ENCODE data around the gene TMEM38A.

Gene TMEM38A

GRCh38 chr19:16660763-16661479, at the start of gene TMEM38A:
Gene TMEM38A (plus strand): TSS chr19:16661139. CDS start chr19:16661218, 79 bp downstream.
- Histone ChIP-seq H3K27ac (ENCODE audit: low read depth, low read length) (peak within 1 kb of the TSS; percentile 91), H3K27me3 (ENCODE audit: control insufficient read depth, insufficient read depth, low read length) (no peaks in the 10 kb centered on the region), H3K9ac (ENCODE audit: low read depth, low read length) (peak within 1 kb of the TSS; percentile 82), H3K36me3 (ENCODE audit: control insufficient read depth, insufficient read depth, low read length) (peaks cover 29% of the 10 kb centered on the region), H3K9me3 (ENCODE audit: control insufficient read depth, insufficient read depth, low read length) (no peaks in the 10 kb centered on the region), H3K4me3 (ENCODE audit: low read depth, low read length) (peak within 1 kb of the TSS; percentile 83), H3K4me1 (ENCODE audit: control insufficient read depth, insufficient read depth, low read length) (0 out of 2 replicates have a peak, but pooled peaks cover 8% of the 10 kb centered on the region)

- Histone ChIP-seq H3K36me3 (ENCODE audit: control insufficient read depth, insufficient read depth, low read length) (no peaks in the 10 kb centered on the region), H3K4me3 (ENCODE audit: low read depth, low read length) (no peak overlapping the region), H3K9ac (ENCODE audit: low read depth, low read length) (no peak overlapping the region), H3K27me3 (ENCODE audit: control insufficient read depth, insufficient read depth, low read length) (no peaks in the 10 kb centered on the region), H3K27ac (ENCODE audit: low read depth, low read length) (no peak overlapping the region), H3K4me1 (ENCODE audit: control insufficient read depth, insufficient read depth, low read length) (0 out of 2 replicates have a peak, but pooled peaks cover 13% of the 10 kb centered on the region), H3K9me3 (ENCODE audit: control insufficient read depth, insufficient read depth, low read length) (no peaks in the 10 kb centered on the region)
Measured at GRCh38 chr19:16612636-16613035, 48.3 kb upstream of the TMEM38A start.

GRCh38 chr19:16613841-16614240, 47.1 kb upstream of the TMEM38A start:
- H3K9me3 ChIP-seq (ENCODE audit: control insufficient read depth, insufficient read depth, low read length), result no peaks in the 10 kb centered on the region
- no peak overlapping the region for H3K4me3 ChIP-seq (ENCODE audit: low read depth, low read length)
- H3K27me3 ChIP-seq (ENCODE audit: control insufficient read depth, insufficient read depth, low read length), result no peaks in the 10 kb centered on the region
- H3K27ac ChIP-seq (ENCODE audit: low read depth, low read length), result no peak overlapping the region
- no peaks in the 10 kb centered on the region for H3K36me3 ChIP-seq (ENCODE audit: control insufficient read depth, insufficient read depth, low read length)
- H3K4me1 ChIP-seq (ENCODE audit: control insufficient read depth, insufficient read depth, low read length), result 0 out of 2 replicates have a peak, but pooled peaks cover 13% of the 10 kb centered on the region
- H3K9ac ChIP-seq (ENCODE audit: low read depth, low read length), result no peak overlapping the region

GRCh38 chr19:16614941-16615340, 46.0 kb upstream of the TMEM38A start:
- Histone ChIP-seq H3K27ac (ENCODE audit: low read depth, low read length) (no peak overlapping the region), H3K9ac (ENCODE audit: low read depth, low read length) (no peak overlapping the region), H3K4me3 (ENCODE audit: low read depth, low read length) (no peak overlapping the region), H3K4me1 (ENCODE audit: control insufficient read depth, insufficient read depth, low read length) (peaks cover 13% of the 10 kb centered on the region; the same call in 1 of the 2 replicates), H3K36me3 (ENCODE audit: control insufficient read depth, insufficient read depth, low read length) (no peaks in the 10 kb centered on the region), H3K27me3 (ENCODE audit: control insufficient read depth, insufficient read depth, low read length) (no peaks in the 10 kb centered on the region), H3K9me3 (ENCODE audit: control insufficient read depth, insufficient read depth, low read length) (no peaks in the 10 kb centered on the region)

GRCh38 chr19:16615808-16616207, 45.1 kb upstream of the TMEM38A start:
- H3K36me3 ChIP-seq (ENCODE audit: control insufficient read depth, insufficient read depth, low read length), result no peaks in the 10 kb centered on the region
- H3K4me3 ChIP-seq (ENCODE audit: low read depth, low read length), result no peak overlapping the region
- H3K27ac ChIP-seq (ENCODE audit: low read depth, low read length), result no peak overlapping the region
- no peaks in the 10 kb centered on the region for H3K9me3 ChIP-seq (ENCODE audit: control insufficient read depth, insufficient read depth, low read length)
- H3K9ac ChIP-seq (ENCODE audit: low read depth, low read length), result no peak overlapping the region
- H3K4me1 ChIP-seq (ENCODE audit: control insufficient read depth, insufficient read depth, low read length), result peaks cover 13% of the 10 kb centered on the region; the same call in 1 of the 2 replicates
- no peaks in the 10 kb centered on the region for H3K27me3 ChIP-seq (ENCODE audit: control insufficient read depth, insufficient read depth, low read length)

- H3K9me3 ChIP-seq (ENCODE audit: control insufficient read depth, insufficient read depth, low read length), result no peaks in the 10 kb centered on the region
- no peaks in the 10 kb centered on the region for H3K36me3 ChIP-seq (ENCODE audit: control insufficient read depth, insufficient read depth, low read length)
- no peak overlapping the region for H3K27ac ChIP-seq (ENCODE audit: low read depth, low read length)
- H3K27me3 ChIP-seq (ENCODE audit: control insufficient read depth, insufficient read depth, low read length), result no peaks in the 10 kb centered on the region
- peaks cover 13% of the 10 kb centered on the region; the same call in 1 of the 2 replicates for H3K4me1 ChIP-seq (ENCODE audit: control insufficient read depth, insufficient read depth, low read length)
- no peak overlapping the region for H3K4me3 ChIP-seq (ENCODE audit: low read depth, low read length)
- H3K9ac ChIP-seq (ENCODE audit: low read depth, low read length), result no peak overlapping the region
Measured at GRCh38 chr19:16618248-16618647, 42.7 kb upstream of the TMEM38A start.

- H3K27me3 ChIP-seq (ENCODE audit: control insufficient read depth, insufficient read depth, low read length), result no peaks in the 10 kb centered on the region
- H3K4me1 ChIP-seq (ENCODE audit: control insufficient read depth, insufficient read depth, low read length), result peaks cover 18% of the 10 kb centered on the region
- peaks cover 9% of the 10 kb centered on the region for H3K36me3 ChIP-seq (ENCODE audit: control insufficient read depth, insufficient read depth, low read length)
- H3K9ac ChIP-seq (ENCODE audit: low read depth, low read length), result no peak overlapping the region
- no peak overlapping the region for H3K4me3 ChIP-seq (ENCODE audit: low read depth, low read length)
- no peak overlapping the region for H3K27ac ChIP-seq (ENCODE audit: low read depth, low read length)
- no peaks in the 10 kb centered on the region for H3K9me3 ChIP-seq (ENCODE audit: control insufficient read depth, insufficient read depth, low read length)
Measured at GRCh38 chr19:16619457-16619856, 41.5 kb upstream of the TMEM38A start.

- no peaks in the 10 kb centered on the region for H3K9me3 ChIP-seq (ENCODE audit: control insufficient read depth, insufficient read depth, low read length)
- H3K27me3 ChIP-seq (ENCODE audit: control insufficient read depth, insufficient read depth, low read length), result no peaks in the 10 kb centered on the region
- H3K4me1 ChIP-seq (ENCODE audit: control insufficient read depth, insufficient read depth, low read length), result peaks cover 23% of the 10 kb centered on the region
- H3K9ac ChIP-seq (ENCODE audit: low read depth, low read length), result no peak overlapping the region
- no peak overlapping the region for H3K27ac ChIP-seq (ENCODE audit: low read depth, low read length)
- peaks cover 13% of the 10 kb centered on the region for H3K36me3 ChIP-seq (ENCODE audit: control insufficient read depth, insufficient read depth, low read length)
- H3K4me3 ChIP-seq (ENCODE audit: low read depth, low read length), result no peak overlapping the region
Measured at GRCh38 chr19:16620018-16620417, 40.9 kb upstream of the TMEM38A start.

- H3K9me3 ChIP-seq (ENCODE audit: control insufficient read depth, insufficient read depth, low read length), result no peaks in the 10 kb centered on the region
- peaks cover 27% of the 10 kb centered on the region for H3K4me1 ChIP-seq (ENCODE audit: control insufficient read depth, insufficient read depth, low read length)
- no peak overlapping the region for H3K4me3 ChIP-seq (ENCODE audit: low read depth, low read length)
- H3K36me3 ChIP-seq (ENCODE audit: control insufficient read depth, insufficient read depth, low read length), result peaks cover 13% of the 10 kb centered on the region
- no peak overlapping the region for H3K9ac ChIP-seq (ENCODE audit: low read depth, low read length)
- no peak overlapping the region for H3K27ac ChIP-seq (ENCODE audit: low read depth, low read length)
- no peaks in the 10 kb centered on the region for H3K27me3 ChIP-seq (ENCODE audit: control insufficient read depth, insufficient read depth, low read length)
Measured at GRCh38 chr19:16620584-16620983, 40.4 kb upstream of the TMEM38A start.

- Histone ChIP-seq H3K27ac (ENCODE audit: low read depth, low read length) (no peak overlapping the region), H3K4me1 (ENCODE audit: control insufficient read depth, insufficient read depth, low read length) (peaks cover 27% of the 10 kb centered on the region), H3K9ac (ENCODE audit: low read depth, low read length) (no peak overlapping the region), H3K9me3 (ENCODE audit: control insufficient read depth, insufficient read depth, low read length) (no peaks in the 10 kb centered on the region), H3K4me3 (ENCODE audit: low read depth, low read length) (no peak overlapping the region), H3K36me3 (ENCODE audit: control insufficient read depth, insufficient read depth, low read length) (peaks cover 13% of the 10 kb centered on the region), H3K27me3 (ENCODE audit: control insufficient read depth, insufficient read depth, low read length) (no peaks in the 10 kb centered on the region)
Measured at GRCh38 chr19:16621165-16621800, 39.7 kb upstream of the TMEM38A start.

GRCh38 chr19:16623066-16623465, 37.9 kb upstream of the TMEM38A start:
- no peak overlapping the region for H3K9ac ChIP-seq (ENCODE audit: low read depth, low read length)
- no peak overlapping the region for H3K4me3 ChIP-seq (ENCODE audit: low read depth, low read length)
- H3K27ac ChIP-seq (ENCODE audit: low read depth, low read length), result no peak overlapping the region
- H3K4me1 ChIP-seq (ENCODE audit: control insufficient read depth, insufficient read depth, low read length), result peaks cover 25% of the 10 kb centered on the region
- H3K9me3 ChIP-seq (ENCODE audit: control insufficient read depth, insufficient read depth, low read length), result no peaks in the 10 kb centered on the region
- H3K27me3 ChIP-seq (ENCODE audit: control insufficient read depth, insufficient read depth, low read length), result no peaks in the 10 kb centered on the region
- H3K36me3 ChIP-seq (ENCODE audit: control insufficient read depth, insufficient read depth, low read length), result peaks cover 13% of the 10 kb centered on the region

All from HUES48 (cell line).